Activated CD8-positive, alpha-beta memory T cell treated with anti-CD3 and anti-CD28 coated beads for 48 hours (primary cell): ENCODE data around the gene FOXK1.

Experiments
- DNase-seq, 3 experiments: peaks; one replicate each; pipeline ENCODE4 v3.0.0-alpha.2; 2020; ENCODE audit warnings: low read depth in 2 of 3, low spot score in 2 of 3

Gene FOXK1

DNA sequence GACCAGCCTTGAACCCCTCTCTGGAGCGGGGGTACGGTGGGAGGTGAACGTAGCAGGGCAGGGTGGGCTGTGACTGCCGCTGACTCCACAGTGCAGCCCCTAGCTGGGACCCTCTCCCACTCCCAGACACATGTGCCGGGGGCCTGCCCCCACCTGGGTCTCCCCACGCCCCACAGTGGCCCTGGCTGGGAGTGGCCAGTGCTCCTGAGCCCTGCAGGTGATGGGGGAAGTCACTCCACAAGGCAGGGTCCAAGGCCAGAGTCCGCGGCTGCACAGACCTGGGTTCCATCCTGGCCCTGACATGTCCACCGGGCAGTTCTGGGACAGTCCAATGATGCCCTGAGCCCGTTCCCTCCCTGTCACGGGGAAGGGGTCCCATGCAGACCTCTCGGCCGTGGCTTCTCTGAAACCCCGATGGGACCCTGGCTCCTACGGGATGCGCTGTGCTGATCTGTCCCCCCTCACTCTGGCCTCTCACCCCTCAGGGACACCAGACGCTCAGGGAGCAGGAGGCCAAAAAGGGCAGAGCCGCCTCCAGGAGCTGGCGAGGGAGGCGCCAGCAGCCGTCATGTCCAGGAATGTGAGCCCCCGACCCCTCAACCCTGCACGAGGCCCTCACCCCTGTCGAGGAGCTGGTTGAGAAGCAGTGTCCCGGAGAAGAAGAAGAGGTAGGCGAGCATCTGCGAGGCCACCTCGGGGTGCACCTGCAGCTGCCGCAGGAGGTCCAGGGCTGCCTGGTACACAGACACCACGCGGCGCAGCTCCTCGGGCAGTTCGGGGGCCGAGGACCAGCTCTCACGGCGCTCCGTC, 133.7 kb downstream of the FOXK1 start:
- no peak for DNase-seq

GRCh38 chr7:4816419-4817080, 134.5 kb downstream of the FOXK1 start:
- no peak for DNase-seq

DNA sequence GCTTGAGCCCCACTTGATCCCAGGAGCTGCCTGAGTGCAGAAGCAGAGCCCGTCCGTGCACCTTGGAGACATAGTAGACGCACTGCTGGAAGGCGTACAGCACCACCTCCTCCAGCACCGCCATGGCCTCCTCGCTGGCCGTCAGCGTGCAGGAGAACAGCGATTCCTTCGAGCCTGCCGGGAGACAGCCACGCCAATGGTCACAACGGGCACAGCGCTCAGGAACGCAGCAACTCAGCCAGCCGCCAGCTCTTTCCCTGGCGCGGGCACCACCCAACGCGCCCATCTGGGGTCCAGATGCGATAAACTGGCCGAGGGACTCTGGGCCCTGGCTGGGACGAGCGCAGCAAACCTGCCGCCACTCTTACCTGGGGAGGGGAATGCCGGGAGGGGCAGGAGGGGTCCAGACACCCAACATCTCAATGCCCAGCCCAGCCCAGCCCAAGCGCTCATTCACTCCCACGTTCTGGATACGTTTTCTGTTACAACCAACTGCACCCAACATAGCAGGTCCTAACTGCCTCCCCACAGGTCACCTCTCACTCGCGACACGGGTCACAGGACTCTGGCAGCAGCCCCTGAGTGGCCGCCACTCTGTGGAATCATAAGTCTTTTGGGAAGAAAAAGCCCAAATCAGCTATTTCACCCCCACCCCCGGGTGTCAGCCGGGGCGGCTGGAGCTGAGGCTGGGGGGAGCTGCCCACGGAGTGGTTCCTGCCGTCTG, 135.2 kb downstream of the FOXK1 start:
- no peak for DNase-seq

DNA sequence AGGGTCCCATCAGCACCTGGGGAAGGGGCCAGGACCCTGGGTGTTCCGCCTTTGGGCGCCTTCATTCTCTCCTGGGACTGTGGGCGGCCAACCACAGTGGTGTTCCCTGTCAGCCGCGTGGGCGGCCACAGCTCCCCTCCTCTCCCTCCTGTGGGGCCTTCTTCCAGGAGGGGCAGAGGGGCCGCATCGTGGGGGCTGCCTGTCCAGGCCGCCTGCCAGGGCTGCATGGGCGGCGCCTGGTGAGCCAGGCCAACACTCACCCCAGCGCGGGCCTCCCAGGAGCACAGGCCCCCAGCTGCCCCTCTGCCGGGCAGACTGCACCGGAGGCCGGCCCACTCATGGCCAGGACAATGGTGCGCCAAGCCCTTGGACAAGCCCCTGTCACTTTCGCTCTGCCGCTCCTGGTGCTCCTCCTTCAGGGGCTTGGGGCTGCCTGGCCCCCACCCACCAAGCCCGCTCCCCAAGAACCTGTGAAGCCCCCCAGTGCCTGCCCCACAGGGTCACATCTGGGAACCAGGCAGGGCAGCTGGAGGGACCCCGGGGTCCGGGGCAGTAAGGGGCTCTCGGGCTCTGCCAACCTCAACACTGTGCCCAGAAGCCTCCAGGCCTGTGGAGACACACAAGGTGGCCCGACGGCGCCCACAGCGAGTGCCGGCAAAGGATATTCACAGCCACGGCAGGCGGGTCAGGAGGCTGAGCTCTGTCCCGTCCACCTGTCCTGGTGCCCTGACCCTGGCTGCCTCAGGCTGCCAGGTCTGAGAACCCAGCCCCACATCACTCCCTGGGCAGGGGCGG, 136.1 kb downstream of the FOXK1 start:
- DNase-seq = no peak

DNA sequence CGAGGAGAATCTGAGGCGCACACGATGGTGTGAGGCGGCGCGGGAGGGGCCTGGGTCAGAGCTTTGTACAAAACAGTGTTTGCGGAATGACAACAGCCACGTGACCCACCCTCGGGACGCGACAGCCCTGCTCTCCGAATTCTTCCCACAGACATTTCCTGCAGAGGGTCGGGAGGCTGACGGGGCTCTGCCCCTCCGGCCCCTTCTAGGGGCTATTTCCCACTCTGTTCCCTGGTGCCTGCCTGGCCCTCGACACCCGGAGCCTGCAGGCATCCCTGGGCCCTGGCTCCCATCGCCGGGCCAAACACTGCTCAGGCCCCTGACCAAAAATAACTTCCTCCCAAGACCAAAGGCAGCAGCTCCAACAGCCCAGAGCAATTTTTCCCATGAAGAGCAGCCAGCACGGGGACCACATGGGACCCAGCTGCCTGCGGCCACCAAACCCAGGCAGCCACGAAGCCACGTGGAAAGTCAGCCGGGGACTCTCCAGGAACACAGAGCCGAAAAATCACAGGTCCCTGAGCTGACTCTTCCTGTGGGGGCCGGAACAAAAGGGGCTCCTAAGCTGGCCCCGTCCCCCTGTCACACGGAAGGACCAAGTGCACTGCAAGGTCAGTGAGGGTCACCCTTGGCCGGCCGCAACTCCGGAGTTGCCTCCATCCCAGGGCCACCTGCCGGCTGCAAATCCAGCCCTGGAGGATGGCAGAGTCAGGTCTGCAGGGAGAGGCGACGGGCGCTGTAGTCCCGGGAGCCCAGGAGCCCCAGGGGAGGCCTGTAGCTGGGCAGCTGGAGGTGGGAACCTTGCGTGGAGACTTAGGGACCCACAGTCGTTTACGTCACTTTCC, 137.7 kb downstream of the FOXK1 start:
- DNase-seq = no peak

DNA sequence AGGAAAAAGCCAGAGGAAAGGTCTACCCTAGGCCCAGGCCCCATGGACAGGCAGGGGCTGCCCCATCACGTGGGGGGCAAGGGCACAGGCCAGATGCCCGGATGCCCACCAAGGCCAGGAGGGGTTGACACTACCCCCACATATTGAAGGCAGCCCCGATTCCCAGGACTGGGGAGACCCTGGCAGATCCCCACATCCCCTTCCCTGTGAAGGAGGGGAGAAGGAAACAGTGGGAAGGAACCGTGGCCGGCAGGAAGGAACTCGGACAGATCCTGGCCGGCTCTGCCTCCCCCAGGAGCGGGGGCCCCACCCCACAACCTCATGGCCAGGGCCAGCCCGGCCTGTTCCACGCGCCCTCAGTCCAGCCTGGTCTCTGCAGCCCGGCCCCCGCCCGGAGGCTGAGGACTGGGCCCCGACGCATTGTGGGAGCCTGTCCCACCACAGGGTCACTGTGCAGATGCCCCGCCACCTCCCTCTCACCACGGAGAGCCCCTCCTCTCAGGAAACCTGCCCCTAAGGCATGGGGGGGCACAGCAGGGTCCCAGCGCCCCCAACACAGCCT, 138.4 kb downstream of the FOXK1 start:
- DNase-seq = no peak
